ENCODE results near the gene RPL35.

RPL35 gene

GRCh38 chr9:124884376-124884775 lies 22.6 kb upstream of the RPL35 start:
- TF ChIP-seq POLR2A (IDR thresholded peaks at IDR 0.05; ENCODE audit: low read depth, low read length), result no peak
- no peak for DNase-seq (ENCODE audit: insufficient read length, low spot score)
- FAIRE-seq, result no peak

- DNase-seq (ENCODE audit: insufficient read length, low spot score), result no peak
- no peak for FAIRE-seq
- TF ChIP-seq POLR2A (IDR thresholded peaks at IDR 0.05; ENCODE audit: low read depth, low read length), result no peak
These were observed 20.5 kb upstream of the RPL35 start for GRCh38 chr9:124882231-124882630.

GRCh38 chr9:124881138-124881743 lies 19.5 kb upstream of the RPL35 start:
- DNase-seq (ENCODE audit: insufficient read length, low spot score) (no peak), FAIRE-seq (no peak)
- no peak for TF ChIP-seq POLR2A (IDR thresholded peaks at IDR 0.05; ENCODE audit: low read depth, low read length)

DNA sequence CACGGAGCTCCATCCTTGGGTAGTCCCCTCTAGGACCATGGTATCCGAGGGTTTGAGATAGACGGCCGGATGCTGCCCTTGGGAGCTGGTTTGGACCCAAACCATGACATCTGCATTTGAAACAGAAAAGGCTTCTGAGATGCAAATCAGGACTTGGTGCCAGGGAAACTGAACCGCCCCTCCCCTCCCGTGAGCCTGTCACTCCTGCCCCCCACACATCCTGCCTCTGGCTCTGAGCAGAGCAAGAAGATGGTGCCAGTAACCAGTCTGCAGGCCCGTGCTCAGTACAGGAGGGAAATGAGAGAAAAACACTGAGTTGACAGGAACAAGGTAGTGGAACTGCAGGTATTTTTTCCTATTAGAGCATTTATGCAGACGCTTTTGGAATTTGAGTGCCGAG lies 18.7 kb upstream of the RPL35 start:
- no peak for TF ChIP-seq POLR2A (IDR thresholded peaks at IDR 0.05; ENCODE audit: low read depth, low read length)
- DNase-seq (ENCODE audit: insufficient read length, low spot score) (no peak), FAIRE-seq (no peak)

DNA sequence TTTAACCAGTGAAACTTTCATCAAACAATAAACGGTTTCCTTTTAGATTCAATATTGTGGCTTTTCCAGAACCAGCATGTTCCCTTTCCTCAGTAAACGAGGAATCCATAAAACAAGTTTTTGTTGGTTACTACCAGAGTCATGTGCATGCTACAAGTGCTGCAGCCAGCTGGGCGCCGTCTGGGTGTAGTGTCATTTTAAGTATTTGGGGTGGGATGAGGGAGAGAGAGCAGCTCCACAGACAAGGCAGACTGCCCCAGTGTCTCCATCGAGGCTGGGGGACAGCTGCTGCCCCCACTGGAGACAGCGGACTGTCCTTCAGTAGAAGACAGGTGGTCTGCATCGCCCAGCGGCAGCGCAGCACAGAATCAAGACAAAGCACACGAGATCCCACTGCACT lies 17.5 kb upstream of the RPL35 start:
- no peak for TF ChIP-seq POLR2A (IDR thresholded peaks at IDR 0.05; ENCODE audit: low read depth, low read length)
- FAIRE-seq (no peak), DNase-seq (ENCODE audit: insufficient read length, low spot score) (no peak)

- no peak for TF ChIP-seq POLR2A (IDR thresholded peaks at IDR 0.05; ENCODE audit: low read depth, low read length)
These were observed 16.8 kb upstream of the RPL35 start for GRCh38 chr9:124878518-124878917.

DNA sequence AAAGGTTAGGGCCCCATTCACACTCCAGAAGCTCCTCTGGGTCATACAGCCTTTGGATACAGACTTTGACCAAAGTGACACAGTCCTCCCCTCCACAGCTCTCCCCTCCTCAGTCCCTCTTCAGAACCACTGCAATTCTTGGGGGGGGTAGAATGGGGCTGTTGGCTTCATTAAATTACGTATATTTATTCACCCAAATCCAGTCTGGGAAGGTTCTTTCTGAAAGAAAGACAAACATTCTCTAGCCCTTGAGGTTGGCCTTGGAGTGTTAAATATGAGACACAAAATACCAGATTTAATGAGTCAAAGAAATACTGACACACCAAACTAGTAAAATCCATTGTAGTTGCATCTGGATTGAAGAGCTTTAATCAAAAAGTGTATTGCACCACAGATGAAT lies 16.3 kb upstream of the RPL35 start:
- DNase-seq (ENCODE audit: insufficient read length, low spot score) (no peak), FAIRE-seq (no peak)
- no peak for TF ChIP-seq POLR2A (IDR thresholded peaks at IDR 0.05; ENCODE audit: low read depth, low read length)

More at GRCh38 chr9:124878518-124878917, 16.8 kb upstream of the RPL35 start:
- no peak for DNase-seq (ENCODE audit: insufficient read length, low spot score)
- no peak for FAIRE-seq

DNA sequence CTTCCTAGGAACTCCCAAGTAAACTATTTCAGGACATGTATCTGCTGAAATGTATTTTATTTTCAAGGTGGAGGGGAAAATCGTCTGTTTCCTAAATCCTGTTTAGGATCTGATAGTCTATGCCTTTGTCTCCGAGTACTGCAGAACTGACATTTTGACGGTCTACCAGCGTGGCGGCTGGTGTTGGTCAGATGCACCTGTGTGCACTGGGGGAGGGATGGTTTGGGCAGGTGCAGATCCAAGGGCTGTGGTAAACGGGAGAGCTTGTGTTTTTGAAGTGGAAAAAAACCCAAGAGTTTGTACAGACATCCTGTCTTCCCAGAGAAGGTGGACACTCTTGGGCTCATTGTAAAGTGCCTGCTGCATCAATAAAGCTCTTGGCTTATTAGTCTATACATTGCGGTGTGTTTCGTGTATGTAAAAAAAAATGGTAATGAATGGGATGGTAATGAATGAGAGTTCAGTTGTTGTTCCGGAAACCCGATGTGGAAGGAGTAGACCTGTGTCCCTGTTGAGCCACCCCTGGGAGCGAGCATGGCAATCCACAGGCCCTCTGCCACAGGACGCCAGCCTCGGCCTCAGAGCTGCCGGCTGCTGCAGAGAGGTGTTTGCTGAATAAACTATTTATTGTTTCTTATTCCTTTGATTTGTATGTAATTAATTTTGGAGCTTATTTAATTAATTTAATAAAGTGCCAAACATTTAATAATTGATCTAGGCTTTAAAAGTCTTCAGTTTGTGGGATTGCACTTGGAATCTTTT lies 15.4 kb upstream of the RPL35 start:
- DNase-seq (ENCODE audit: insufficient read length, low spot score) (no peak), FAIRE-seq (no peak)
- TF ChIP-seq POLR2A (IDR thresholded peaks at IDR 0.05; ENCODE audit: low read depth, low read length), result no peak

- FAIRE-seq (no peak), DNase-seq (ENCODE audit: insufficient read length, low spot score) (no peak)
- TF ChIP-seq POLR2A (IDR thresholded peaks at IDR 0.05; ENCODE audit: low read depth, low read length), result no peak
These were observed 13.7 kb upstream of the RPL35 start for GRCh38 chr9:124875501-124875900.

DNA sequence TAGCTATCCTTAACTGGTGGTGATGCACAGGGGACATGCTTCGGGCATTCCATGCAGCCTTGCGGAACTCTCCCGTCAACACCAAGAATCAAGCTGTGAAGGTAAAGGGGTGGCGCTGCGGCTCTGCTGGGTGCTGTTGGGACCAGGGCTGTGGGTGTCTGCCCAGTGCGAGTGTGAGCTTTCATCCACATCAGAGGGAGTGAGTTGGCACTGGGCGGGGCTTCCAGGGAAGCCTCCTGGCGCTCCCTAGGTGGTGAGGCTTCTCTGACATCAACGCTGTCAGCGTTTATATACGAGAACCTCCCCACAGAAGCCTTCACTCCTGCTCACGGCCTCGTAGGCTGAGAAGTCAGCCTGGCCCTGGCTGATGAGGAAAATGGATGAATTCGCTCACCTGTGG lies 11.9 kb upstream of the RPL35 start:
- TF ChIP-seq POLR2A (IDR thresholded peaks at IDR 0.05; ENCODE audit: low read depth, low read length), result no peak
- FAIRE-seq, result peak; percentile 74

GRCh38 chr9:124871156-124871561 lies 9.4 kb upstream of the RPL35 start:
- FAIRE-seq (no peak), DNase-seq (ENCODE audit: insufficient read length, low spot score) (no peak)
- no peak for TF ChIP-seq POLR2A (IDR thresholded peaks at IDR 0.05; ENCODE audit: low read depth, low read length)

More for the DNA sequence above, 11.9 kb upstream of the RPL35 start:
- DNase-seq (ENCODE audit: insufficient read length, low spot score), result peak; percentile 94

DNA sequence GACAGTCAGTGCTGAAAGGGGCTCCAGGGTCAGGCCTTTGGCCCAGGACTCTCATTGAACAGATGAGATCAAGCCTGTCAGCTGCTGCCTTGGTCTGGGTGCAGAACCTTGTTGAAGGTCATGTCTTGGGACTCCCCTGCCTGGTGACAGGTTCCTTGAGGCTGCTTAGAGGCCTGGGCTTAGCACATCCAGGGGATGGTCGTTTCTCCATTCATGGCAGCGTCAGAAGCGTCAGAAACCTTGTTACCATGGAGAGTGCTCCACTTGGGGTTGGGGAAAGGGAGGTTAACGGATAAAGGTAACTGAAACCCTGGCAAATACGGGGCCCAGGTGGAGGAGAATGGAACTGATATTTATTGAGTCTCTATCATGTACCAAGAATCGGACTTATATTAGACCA lies 9.0 kb upstream of the RPL35 start:
- FAIRE-seq (no peak), DNase-seq (ENCODE audit: insufficient read length, low spot score) (no peak)
- no peak for TF ChIP-seq POLR2A (IDR thresholded peaks at IDR 0.05; ENCODE audit: low read depth, low read length)

DNA sequence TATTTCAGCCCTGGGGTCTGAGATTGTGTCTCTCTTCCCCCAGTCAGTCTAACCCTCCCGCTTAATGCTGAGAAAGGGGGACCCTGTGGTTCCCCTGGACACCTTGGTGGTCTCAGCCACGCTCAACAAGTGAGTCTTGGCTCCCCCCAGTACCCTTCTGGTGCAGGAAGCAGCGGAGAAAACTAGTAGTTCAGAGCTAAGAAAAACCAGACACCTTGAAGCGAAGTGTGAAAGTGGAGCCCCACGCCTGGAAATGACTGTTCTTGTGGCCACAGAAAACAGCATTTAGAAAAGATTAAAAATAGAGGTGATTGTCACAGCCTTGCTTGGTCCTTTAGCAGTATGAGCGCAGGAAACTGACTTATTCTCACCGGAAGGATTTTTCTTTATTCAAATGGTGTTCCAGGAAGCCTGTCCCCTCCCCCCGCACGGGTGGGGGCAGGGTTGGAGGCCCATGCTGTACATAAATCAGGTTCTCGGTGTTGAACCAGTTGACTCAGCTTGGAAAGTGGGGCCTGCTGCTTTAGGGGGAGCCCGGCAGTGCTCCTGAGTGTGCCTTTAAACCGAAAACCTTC lies 8.3 kb upstream of the RPL35 start:
- TF ChIP-seq POLR2A (IDR thresholded peaks at IDR 0.05; ENCODE audit: low read depth, low read length), result no peak
- FAIRE-seq (no peak), DNase-seq (ENCODE audit: insufficient read length, low spot score) (no peak)

DNA sequence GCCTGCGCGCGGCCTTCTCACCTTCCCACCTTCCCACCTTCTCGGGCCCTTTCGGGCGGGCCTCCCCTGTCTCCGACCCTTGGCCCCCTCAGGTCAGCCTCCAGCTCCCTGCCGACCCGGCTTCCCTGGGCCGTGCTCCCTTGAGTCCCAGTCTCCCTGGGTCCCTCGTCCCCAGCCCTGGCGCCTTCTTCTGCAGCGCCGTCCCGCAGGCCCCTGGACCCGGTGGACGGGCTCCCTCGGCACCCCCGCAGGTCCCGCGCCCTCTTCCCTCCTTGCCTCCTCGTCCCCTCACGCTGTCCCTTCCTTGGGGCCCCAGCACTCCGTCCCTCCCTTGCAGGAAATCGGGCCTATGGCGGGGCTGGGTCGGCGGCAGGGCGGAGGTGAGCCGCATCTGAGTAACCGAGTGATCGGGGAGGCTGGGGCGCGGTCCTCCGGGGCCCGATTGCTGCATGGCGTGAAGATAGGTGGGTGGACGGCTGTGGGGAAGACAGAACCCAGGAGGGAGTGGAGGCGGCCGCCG lies 7.8 kb upstream of the RPL35 start:
- DNase-seq (ENCODE audit: insufficient read length, low spot score) (no peak), FAIRE-seq (no peak)
- no peak for TF ChIP-seq POLR2A (IDR thresholded peaks at IDR 0.05; ENCODE audit: low read depth, low read length)
